Dermis microvascular lymphatic vessel endothelial cell (primary cell): ENCODE data around the gene EPHA6. TPM values are rescaled to one million over a fixed set of nuclear protein-coding genes. Genes with fewer than 3 reads are reported as not detected.
"Not testable (repeated sequence)": the region's sequence is repeated elsewhere in the genome, so short reads cannot be mapped to it uniquely, and the experiment has no call there.

ENCODE experiments used
- DNase-seq, 2 donors: peaks; one replicate each; pipeline versions ENCODE4 v3.0.0 to v3.0.0-alpha.2; 2010; ENCODE audit warnings: low read depth in 2 of 2
- total RNA-seq: library from RNA; depleted of rRNA; stranded (reverse); fragments of >200 nt; gene quantifications from 2 replicates; pipeline ENCODE4 v1.2.1, GENCODE V29; 2014

The EPHA6 gene
- total RNA-seq, 1 donor from 2014 or later = under 0.01 TPM

DNA sequence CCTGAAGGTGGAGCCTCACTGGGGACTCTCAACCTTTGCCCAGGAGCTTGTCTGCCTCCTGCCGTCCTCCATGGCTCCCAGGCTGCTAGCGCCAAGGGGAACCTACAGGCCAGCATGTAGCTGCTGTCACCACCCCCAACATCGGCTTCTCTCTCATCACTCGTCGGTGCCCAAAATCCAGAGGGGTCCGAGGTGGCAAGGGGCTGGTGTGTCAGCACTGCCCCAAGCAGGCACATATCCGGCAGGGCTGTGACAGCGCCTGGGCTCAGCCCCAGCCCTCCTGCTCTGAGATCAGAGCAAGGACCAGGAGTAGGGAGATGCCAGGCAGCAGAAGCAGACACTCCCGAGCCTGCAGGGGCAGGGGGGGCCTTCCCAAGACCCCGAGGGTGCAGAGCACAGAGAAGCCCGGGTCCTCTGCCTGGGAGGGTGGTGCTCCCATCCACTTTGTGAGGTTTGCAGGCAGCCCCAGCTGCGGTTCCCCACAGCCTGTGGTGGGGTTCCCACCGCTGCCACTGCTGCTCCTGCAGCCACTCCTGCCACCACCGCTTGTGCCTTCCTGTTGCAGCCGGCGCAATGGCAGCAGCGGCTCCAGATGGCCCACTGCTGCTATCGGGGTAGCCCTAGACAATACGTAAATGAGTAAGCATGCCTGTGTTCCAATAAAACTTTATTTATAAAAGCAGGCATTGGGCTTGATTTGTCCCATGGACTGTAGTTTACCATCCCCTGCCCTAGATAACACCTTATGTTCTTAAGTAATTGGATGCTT lies 451.0 kb downstream of the EPHA6 start:
- DNase-seq = no peak

DNA sequence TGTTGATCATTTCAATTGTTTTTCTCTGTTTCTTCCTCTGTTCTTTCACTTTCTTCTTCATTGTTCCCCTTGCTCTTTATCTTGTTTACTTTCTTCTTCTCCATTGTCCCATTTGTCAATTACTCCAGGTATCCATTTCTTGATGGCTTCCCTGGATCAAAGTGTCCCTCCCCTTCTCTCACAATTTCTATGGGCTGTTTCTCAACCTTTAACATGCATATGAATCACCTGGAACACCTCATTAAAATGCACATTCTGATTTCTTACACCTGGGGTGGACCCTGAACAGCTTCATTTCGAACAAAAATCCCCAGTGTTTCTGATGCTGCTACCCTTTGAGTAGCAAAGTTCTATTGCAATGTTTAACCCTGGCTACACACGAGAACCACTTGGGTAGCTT lies 454.8 kb downstream of the EPHA6 start:
- no peak for DNase-seq

DNA sequence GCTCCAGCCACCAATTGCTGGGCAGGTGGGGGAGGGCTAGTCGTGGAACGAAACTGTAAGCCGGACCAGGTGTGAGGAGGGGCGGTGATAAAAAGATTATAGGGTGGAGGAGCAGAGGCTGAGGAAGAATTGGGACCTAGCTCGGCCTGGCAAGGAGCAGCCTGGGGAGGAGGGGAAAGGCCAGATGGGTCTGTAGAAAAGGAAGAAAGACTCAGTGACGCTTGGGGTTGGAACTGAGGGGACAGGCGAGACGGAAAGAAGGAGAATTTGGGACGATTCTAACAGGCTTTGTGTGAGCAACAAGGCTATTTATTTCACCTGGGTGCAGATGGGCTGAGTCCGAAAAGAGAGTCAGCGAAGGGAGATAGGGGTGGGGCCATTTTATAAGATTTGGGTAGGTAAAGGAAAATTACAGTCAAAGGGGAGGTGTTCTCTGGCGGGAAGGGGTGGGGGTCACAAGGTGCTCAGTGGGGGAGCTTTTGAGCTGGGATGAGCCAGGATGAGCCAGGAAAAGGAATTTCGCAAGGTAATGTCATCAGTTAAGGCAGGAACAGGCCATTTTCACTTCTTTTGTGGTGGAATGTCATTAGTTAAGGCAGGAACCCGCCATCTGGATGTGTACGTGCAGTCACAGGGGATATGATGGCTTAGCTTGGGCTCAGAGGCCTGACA lies 462.6 kb downstream of the EPHA6 start:
- DNase-seq = not testable (repeated sequence)

DNA sequence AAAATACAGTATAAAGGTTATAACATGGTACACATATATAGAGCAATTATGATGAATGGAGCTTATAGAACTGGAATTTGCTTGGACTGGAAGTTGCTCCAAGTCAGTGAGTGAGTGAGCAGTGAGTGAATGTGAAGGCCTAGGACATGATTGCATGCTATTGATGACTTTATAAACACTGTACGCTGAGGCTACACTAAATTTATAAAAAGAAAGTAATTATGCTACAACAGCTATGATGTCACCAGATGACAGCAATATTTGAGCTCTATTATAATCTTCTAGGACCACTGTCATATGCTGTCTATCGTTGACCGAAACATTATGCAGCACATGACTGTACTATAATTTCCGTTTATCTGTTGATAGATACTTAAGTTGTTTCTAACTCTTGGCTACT lies 463.3 kb downstream of the EPHA6 start:
- no peak for DNase-seq

DNA sequence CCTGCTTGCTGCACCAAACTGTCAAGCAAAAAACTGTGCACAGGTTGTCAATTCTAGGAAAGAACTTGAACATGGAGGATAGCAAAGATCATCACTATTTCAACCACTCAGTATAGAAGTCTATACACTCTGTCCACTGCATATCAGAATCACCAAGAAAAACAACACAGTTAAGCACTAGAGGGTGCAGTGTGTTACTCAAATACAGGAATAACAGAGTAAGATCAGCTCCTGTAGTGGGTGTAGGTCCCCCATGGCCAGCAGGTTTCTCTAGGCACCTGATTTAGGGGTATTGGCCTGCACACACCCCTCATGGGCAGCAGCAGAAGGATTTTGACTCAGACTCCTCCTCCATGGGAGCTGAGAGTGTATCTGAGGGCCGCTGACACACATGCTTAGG lies 464.1 kb downstream of the EPHA6 start:
- DNase-seq = no peak

DNA sequence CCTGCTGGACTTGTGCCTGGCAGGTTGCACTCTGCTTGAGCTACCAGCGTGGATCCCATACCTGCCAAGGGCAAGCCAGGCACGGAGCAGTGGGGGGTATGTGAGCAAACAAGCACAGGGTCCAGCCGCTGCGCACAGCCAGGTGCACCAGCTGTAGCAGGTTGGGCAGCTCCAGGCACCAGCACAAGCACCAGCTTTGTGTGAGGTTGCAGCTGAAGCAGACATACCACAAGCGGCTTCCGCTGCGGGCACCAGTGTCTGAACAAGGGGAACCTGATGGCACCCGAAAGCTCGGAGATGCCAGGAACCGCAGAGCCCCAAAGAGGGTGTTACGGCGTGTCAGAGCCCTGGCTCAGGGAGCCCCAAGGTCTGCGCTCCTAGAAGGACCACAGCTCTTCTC lies 477.5 kb downstream of the EPHA6 start:
- DNase-seq = no peak

DNA sequence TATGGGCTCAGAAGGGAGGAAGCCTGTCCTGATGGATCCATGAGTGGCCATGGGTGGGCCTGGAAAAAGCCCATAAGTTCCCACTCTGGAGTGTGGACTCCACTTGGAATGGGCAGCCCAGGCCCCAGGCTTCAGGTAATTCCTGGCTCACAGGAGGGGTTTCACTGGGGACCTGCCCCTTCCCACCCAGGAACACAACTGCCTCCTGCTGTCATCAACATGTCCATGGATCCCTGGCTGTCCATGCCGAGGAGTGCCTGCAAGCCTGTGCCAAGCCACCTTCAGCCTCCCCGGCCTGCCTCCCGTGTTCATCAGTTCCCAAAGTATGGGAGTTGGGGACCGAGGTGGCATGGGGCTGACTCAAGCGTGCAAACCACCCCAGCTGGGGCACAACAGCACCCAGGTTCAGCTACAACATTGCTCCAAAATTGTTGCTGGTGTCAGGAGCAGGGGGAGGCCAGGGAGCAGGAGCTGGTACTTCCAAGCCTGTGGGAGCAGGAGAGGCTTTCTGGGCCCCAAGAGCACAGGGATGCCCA lies 479.3 kb downstream of the EPHA6 start:
- DNase-seq = no peak

DNA sequence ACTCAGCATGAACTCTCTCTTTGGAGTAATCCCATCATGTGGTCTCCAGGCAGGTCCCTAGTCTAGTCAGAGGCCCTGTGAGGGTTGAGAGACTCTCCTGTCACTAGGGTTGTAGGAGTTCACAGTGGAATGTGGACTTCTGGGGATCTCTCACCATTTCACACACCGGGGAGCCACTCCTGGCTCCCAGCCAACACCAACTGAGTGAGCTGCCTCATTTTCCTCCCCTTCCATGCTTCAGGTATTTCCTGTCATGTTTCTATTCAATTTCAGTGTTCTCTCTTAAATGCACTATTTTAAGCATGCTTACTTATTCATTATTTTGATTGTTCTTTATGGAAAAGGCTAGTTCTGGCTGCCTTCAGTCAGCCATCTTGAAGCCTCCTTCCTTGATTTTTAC lies 482.6 kb downstream of the EPHA6 start:
- DNase-seq = no peak

DNA sequence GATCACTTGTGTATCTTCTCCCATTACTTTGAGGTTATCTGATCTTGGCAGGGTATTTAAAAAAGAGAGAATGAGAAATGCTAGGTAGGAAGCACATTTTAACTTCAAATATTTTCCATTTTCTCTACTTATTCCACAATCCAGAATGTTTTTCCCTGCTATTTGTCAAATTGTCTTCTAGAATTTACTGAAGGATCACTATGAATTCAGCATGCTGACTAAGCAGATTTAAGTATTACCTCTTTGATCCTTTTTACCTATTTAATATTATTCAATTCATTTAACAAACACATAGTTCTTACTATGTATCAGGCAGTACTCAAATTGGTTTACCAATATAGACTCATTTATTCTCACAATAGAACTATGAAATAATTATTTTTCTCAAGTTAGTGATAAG lies 486.7 kb downstream of the EPHA6 start:
- DNase-seq = no peak

DNA sequence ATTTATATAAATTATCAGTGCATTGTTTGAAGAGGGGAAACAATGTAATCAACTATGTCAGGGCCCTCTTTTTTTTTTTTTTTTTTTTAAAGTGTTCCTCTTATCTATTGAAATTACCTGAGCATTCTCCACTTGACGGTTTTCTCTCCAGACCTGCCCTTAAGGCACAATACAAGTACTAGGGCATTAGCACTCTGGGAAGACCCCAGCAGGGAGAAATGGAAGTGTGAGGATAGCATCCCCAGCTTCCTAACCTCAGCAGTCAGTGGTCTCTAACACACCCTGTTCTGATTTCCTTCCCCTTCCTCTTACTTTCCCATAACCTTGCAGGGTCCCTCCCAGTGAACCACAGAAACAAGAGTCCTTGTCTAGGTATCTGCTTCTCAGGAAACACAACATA lies 491.8 kb downstream of the EPHA6 start:
- no peak for DNase-seq

DNA sequence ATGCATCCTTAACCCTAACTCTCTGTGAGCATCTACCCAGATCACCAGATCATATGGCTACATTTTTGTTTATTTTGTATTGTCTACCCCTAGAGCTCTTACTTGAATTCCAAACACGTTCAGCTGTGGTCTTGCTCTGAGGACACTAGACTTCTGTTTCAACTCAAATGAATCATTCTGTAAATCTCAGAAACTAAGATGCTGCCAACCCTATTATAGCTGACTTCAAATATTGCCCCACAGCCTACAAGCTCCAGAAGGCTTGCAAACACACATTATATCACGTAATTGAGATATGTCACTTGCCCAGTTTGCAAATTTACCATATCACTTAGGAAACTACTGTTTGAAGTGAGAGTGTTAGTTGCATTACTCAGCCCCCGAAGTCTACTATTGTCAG lies 524.0 kb downstream of the EPHA6 start:
- DNase-seq = no peak

DNA sequence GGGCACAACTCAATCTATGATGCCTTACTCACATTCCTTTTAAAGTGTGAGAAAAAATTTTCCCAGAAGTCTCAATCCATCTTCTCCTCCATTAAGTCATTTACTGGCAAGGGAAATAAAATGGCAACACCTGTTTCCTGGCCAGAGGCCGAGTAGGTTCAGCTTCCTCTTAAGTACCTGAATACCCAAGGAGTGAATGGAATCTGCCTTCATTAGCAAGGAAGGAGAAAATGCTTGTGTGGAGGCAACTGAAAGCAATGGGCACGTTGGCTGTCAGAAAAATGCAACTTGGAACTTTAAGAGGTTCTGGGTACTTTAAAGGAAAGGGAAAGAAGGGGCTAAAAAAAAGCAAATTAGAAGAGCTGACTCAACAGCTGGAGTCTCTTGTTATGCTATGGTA lies 526.5 kb downstream of the EPHA6 start:
- no peak for DNase-seq

DNA sequence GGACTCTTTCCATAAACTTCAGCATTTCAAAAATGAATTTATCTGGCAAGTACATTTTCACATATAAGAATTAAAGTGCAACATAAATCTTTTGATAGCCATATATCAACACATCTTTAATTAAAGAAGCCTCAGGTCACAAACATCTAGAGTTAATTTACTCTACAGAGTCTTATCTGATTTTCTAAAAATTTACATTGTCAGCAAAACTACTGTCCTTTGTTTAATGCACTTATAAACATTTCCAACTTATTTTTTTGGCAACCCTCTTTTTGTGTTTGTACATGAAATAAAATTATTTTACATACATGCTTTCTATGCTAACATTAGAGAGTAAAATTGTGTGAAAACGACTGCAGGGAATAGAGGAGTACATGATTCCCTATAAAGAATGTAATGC lies 533.4 kb downstream of the EPHA6 start:
- no peak for DNase-seq

DNA sequence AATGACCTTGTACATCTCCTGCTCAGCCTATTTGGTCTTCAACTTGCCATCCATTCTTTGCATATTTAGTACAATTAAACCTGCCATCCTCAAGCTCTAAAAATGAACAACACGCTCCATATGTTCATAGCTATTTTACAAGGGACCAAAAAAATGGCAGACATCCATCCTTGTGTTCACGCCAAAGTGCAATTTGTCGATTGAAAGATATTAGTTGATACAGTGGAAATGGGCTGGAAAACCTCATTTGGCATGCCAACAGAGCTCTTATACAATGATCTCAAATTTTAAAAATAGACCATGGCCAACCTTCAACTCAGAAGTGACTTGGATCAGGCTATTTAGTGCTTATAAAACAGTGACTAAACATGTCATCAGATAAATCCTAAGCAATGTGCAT lies 536.6 kb downstream of the EPHA6 start:
- DNase-seq = no peak

DNA sequence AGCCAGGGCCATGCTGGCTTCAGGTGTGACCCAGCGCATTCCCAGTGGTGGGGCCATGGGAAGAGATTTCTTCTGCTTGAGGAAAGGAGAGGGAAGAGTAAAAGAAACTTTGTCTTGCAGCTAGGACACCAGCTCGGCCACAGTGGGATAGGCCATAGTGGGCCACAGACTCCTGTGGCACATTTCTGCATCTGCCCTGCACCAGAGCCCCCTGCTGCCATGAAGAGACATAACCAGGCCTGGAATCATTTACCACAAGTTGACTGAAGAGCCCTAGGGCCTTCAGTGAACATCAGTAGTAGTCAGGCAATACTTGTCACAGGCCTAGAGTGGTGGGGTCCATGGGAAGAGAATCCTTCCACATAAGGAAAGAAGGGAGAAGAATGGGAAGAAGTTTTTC lies 538.8 kb downstream of the EPHA6 start:
- DNase-seq = no peak

DNA sequence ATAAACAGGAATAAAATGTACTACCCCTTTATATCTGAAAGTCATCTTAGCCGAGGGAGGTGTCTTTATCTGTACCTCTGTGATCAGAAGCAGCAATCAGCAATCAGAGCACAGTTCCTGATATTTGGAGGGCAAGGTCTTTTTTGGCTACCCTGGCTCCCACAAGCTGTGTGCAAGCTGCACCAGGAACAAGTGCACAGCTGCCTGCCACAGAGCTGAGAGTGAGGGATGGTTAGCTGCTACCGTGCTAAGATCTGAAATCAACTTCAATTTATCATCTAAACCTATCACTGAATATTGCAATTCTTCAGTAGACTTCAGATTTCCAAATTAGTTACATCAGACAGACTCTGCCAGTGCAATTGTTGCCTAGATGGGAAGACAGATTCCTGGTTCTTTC lies 545.6 kb downstream of the EPHA6 start:
- no peak for DNase-seq

DNA sequence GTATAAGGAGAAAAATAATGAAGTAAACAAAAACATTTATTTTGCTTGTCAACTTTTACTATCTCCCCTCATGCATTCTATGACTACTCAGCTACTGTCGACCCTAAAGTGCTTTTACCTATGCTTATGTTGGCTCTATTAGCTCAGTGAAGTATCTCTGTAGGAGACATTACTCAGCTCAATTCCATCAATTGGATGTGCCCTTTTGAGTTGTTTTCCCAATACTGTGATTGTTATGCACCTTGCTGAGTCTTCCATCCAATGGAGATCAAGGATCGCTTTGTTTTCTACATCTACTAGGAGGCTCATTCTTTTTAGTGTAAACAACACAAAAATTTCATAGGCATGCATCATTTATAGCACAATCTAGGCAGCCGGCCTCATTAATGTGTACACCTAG lies 546.4 kb downstream of the EPHA6 start:
- no peak for DNase-seq

DNA sequence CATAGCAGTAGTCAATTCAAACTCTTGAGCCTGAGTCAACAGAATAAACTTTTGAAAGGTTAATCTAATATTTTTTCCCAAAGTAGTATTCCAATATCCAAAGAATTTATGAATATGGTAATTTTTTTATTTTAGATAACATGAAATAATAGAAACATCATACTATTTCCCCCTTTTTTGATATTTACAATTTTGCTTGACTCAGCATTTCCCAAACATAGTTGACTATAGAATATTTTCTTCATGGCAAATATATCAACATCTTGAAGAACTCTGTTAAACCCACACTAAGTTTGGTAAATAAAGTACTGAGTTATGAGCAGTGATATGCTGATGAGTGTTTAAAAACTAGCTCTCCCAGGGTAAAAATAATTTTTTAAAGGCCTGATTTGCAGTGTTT lies 570.2 kb downstream of the EPHA6 start:
- DNase-seq = no peak

DNA sequence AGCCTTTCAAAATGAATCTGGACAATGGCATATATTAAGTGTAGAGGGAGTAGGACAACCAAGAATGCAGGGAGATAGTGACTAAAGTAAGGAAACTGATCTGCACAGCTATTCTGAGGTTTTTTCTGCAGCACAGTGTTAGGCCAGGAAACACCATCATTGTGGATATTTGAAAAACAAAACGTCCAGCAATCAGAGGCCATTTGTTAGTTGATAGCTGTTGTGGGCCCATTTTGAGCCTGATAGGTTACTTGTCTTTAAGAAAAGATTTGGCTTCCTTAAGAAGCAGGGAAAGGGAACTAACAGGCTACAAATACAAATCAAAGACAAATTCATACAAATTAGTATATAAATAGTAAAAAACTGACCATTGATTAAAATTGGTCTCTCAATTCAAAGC lies 574.4 kb downstream of the EPHA6 start:
- no peak for DNase-seq

DNA sequence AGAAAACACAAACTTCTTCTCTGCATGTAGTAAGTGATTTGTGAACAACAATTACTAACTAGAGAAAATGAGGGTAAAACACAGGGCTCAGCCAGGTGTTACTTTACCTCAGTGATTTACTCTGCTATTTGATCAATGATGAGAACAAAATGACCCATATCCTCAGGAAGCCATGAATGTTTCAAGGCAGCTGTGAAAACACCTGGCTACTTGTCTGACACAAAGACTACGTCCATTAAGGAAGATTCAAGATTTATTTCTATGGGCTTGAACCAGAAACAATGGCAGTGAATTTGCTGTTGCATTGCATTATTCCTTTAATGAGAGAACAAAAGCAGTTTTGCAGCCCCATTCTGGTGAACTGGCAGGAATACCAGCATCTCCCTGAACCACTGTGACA lies 575.5 kb downstream of the EPHA6 start:
- DNase-seq = no peak

DNA sequence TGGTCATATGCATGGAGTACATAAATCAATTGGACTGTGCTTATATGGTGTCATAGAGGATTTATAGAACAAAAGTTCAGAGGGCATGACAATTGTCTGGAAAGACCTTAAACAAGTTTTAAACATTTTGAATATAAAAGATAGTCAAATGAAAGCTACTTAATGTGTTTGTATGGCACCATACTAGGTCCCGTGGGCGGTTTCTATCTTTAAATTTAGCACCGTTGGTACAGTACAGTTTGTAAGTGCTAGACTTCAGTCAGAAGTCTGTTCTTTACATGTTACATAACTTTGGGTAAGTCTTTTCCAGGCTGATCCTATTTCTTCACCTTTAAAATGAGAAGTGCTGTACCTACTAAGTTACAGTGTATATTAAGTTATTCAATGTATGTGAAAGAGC lies 576.8 kb downstream of the EPHA6 start:
- DNase-seq = no peak

DNA sequence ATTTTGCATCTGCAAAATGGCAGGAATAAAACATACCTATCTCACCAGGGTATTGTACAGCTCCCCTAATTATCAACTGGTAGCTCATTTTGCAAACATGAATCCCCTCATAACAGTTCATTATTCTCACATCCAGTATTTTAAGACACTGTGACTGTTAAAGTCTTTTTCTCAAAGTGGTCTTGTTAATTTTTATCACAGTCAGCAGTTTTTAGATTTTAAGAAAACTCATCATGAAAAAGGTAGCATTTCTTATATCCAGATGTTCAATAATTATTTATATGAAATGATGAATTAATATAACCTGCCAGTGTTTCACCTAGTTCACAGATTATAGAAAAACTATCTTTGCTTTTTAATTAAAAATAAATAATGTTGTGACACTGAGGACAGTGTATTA lies 595.2 kb downstream of the EPHA6 start:
- DNase-seq = no peak

DNA sequence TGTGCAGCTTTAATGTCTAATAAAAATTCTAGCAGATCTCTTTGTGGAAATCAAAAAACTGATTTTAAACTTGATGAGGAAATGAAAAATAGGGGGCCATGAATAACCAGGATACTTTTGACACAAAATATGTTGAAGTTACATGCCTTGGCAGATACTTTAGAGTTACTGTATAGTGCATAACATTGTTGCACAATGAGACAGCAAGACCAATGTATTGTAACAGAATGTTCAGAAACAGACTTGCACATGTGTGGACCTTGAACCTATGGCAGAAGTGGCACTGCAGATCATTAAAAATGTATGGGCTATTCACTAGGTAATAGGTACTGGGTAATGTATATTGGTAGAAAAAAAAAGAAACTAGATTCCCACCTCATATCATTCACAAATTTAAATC lies 607.2 kb downstream of the EPHA6 start:
- no peak for DNase-seq
